GM10266 (cell line): Measurements from ENCODE around the gene EVC.

ENCODE experiments used
- DNase-seq: peaks from one replicate; pipeline ENCODE4 v3.0.0; 2012; ENCODE audit errors: extremely low spot score
- TF ChIP-seq, protein P1 (sequence below): IDR thresholded peaks from 2 replicates; pipeline ENCODE4 v1.5.1; 2012; ENCODE audit warnings: mild to moderate bottlenecking, low read depth; ENCODE audit not compliant: control insufficient read depth, insufficient read depth; ENCODE audit errors: missing control alignments

EVC gene

GRCh38 chr4:5712931-5713330 is 1.9 kb downstream of the EVC start:
- DNase-seq: no peak

DNA sequence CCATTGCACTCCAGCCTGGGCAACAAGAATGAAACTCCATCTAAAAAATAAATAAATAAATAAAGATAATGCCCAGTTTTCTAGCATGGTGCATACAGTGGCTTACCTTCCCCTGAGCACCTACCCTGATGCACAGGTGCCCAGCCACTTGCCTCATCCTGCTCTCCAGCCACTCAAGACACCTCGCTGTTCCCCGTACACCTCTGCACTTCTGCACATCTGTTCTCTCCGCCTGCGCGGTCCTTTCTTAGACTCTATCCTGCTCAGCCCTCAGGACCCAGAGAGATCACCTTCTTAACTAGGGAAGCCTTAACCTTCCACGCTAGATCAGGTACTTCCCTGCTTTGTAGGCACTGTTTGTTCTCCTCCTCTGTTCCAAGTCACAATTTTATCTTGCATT is 2.9 kb downstream of the EVC start:
- TF ChIP-seq, protein P1, sequence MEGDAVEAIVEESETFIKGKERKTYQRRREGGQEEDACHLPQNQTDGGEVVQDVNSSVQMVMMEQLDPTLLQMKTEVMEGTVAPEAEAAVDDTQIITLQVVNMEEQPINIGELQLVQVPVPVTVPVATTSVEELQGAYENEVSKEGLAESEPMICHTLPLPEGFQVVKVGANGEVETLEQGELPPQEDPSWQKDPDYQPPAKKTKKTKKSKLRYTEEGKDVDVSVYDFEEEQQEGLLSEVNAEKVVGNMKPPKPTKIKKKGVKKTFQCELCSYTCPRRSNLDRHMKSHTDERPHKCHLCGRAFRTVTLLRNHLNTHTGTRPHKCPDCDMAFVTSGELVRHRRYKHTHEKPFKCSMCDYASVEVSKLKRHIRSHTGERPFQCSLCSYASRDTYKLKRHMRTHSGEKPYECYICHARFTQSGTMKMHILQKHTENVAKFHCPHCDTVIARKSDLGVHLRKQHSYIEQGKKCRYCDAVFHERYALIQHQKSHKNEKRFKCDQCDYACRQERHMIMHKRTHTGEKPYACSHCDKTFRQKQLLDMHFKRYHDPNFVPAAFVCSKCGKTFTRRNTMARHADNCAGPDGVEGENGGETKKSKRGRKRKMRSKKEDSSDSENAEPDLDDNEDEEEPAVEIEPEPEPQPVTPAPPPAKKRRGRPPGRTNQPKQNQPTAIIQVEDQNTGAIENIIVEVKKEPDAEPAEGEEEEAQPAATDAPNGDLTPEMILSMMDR: no peak

More at GRCh38 chr4:5712931-5713330, 1.9 kb downstream of the EVC start:
- TF ChIP-seq, protein P1: no peak

DNA sequence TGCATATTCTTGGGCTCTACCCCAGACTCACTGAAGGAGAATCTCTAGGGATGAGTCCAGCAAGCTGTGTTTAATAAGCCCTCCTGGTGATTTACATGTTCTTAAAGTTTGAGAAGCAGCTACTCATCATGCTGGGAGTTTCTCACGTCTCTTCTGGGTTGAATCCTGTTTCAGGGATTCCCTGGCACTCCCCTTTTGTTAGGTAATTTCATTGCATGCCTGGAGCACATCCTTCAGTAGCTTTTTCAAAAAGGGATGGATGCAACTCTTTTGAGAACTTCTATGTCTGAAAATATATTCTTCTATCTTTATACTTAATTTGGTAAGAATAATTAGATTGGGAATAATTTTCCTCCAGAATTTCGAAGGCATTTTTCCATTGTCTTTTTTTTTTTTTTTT is 4.4 kb downstream of the EVC start:
- no peak for DNase-seq
- TF ChIP-seq, protein P1: no peak

More for the DNA sequence above, 2.9 kb downstream of the EVC start:
- no peak for DNase-seq

- no peak for DNase-seq
- TF ChIP-seq, protein P1: no peak
These were observed 5.4 kb downstream of the EVC start for GRCh38 chr4:5716391-5716790.

- no peak for DNase-seq
- TF ChIP-seq, protein P1: no peak
These were observed 6.6 kb downstream of the EVC start for GRCh38 chr4:5717449-5718158.

- TF ChIP-seq, protein P1: no peak
- DNase-seq: no peak
These were observed 7.4 kb downstream of the EVC start for GRCh38 chr4:5718411-5718810.

DNA sequence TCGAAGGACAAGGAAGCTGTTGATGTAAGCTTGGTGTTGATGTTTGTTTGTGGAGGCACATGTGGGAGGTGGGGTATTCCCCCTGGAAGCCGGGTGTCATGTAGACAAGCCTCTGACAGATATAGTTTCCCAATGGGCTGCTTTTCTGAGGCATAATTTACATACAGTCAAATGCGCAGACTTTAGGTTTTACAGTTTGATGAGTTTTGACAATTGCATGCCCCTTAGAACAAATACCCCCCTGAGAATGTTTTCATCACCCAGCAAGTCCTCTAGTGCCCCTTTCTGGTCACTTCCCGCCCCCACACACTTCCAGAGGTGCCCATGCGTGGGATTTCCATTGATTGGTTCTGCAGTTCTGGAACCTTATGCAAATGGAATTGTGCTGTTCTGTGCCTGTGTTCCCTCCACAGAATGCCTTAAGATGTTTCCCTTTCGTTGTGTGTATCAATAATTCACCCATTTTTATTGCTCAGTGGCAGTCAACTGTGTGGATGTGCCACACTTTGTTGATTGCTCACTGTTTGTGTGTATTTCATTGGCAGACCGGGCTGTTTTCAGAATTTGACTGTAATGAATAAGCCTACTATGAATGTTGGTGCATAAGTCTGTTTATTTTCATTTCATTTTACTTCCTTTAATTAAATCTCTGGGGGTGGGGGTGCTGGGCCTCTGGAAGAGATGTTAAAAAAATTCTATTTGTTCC is 8.5 kb downstream of the EVC start:
- DNase-seq: no peak
- TF ChIP-seq, protein P1: no peak
